ENCODE data around the gene TNFRSF6B.
A peak's percentile ranks its signal among the peaks of the same experiment; 100 is the strongest.

Gene TNFRSF6B

DNA sequence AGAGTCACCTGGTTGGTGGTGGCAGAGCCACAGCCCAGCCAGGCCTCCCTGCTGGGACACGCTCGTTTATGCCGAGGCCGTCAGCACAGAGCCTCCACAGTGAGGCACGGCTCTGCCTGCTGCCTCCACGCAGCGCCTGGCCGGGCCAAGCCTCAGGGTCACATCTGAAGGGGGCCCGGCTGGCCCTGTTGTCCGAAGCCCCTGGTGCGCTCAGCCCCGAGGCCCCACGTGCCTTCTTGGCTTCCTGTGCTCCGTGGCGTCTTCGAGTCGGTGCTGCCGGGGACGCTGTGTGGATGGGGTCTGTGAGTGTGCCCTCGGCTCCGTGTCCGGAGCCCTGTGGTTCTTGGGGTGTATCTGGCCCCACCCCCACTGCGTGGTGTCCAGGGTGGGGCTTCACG, 10.4 kb upstream of the TNFRSF6B start:
- no peak for DNase-seq (ENCODE audit: low read depth)

DNA sequence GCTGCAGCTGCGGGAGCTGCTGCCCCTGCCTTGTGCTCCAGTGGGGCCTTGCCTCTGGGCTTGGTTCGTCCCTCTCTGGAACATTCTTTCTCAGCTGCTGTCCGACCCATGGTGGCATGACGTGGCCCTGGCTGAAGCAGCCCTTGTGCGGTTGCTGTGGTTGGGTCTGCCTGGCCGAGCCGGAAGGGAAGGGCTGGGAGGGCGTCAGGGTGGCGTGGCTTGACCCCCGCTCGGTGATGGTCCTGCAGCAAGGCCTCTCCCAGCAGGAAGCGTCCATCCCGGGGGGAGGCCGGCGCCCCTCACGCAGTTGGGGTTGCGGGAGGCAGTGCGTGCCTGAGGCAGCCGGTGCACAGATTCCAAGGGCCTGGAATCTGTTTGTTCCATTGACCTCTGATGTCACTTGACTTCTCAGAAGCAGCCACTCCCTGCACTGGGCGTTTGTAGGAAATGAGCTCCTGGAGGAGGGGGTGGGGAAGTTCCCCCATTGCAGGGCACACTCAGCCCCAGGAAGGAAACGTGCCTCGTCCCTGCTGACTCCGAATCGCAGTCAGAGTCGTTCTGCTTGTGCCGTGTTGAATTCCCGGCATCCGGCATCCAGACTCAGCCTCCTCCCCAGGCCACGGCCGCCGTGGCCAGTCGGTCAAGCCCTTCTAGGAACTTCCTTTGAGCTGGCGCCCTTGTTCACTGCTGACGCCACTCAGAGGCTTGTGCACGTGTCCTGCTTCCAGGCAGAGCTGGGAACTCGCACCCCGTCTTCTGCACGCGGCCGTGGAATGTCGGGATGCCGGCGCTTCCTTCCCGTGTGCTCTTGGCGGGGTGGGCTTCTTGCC, 9.7 kb upstream of the TNFRSF6B start:
- DNase-seq (ENCODE audit: low read depth): peak; percentile 85

DNA sequence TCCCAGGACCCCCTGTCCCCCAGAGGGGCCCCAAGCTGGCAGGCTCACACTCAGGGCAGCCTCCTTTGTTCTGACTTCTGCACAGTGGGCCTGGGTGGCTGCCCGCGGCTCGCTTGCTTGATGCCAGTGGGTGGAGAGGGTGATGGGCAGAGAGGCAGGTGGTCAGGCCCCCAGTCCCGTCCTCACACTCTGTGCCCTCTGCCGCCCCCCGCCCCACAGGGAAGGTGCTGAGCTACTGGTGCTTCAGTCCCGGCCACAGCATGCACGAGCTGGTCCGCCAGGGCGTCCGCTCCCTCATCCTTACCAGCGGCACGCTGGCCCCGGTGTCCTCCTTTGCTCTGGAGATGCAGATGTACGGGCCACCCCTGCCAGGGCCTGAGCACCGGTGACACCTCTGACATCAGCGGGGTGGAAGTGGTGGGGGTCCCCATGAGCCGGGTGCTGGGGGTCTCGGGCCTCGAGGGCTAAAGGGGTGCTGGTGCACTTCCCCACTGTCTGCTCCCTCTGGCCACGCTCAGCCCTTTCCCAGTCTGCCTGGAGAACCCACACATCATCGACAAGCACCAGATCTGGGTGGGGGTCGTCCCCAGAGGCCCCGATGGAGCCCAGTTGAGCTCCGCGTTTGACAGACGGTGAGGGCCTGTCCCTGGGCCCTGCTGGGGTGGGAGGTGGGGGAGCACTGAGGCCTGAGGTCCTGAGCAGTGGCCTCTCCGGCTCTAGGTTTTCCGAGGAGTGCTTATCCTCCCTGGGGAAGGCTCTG, 8.9 kb upstream of the TNFRSF6B start:
- no peak for DNase-seq (ENCODE audit: low read depth)

DNA sequence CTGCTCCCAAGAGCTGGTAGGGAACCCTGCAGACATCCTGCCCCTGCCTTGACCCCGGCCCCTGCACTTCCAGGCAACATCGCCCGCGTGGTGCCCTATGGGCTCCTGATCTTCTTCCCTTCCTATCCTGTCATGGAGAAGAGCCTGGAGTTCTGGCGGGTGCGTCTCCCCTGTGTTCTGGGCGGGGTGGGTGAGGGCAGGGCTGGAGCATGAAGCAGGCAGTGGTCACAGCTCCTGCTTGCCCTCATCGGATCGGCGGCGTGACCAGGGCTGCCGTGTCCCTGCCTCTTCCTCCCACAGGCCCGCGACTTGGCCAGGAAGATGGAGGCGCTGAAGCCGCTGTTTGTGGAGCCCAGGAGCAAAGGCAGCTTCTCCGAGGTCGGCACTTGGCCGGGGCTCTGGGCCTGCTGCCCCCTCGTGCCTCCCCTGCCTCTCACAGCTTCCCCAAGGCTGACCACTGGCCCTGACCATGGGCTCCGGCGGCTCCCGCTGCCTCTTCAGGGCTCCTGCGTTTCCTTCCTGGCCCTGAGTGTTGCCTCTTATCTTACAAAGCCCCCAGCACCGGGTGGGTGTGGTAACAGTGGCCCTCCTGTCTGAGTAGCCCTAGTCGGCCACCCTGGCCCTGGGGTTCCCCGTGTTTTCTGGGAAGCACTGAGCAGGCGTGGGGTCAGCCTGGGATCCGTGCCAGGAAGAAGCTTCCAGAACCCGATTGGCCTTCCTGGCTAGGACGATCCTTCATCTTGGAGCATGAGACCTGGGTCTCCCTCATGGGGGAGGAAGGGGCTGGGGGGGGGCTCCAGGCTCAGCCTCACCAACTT, 8.0 kb upstream of the TNFRSF6B start:
- no peak for DNase-seq (ENCODE audit: low read depth)

DNA sequence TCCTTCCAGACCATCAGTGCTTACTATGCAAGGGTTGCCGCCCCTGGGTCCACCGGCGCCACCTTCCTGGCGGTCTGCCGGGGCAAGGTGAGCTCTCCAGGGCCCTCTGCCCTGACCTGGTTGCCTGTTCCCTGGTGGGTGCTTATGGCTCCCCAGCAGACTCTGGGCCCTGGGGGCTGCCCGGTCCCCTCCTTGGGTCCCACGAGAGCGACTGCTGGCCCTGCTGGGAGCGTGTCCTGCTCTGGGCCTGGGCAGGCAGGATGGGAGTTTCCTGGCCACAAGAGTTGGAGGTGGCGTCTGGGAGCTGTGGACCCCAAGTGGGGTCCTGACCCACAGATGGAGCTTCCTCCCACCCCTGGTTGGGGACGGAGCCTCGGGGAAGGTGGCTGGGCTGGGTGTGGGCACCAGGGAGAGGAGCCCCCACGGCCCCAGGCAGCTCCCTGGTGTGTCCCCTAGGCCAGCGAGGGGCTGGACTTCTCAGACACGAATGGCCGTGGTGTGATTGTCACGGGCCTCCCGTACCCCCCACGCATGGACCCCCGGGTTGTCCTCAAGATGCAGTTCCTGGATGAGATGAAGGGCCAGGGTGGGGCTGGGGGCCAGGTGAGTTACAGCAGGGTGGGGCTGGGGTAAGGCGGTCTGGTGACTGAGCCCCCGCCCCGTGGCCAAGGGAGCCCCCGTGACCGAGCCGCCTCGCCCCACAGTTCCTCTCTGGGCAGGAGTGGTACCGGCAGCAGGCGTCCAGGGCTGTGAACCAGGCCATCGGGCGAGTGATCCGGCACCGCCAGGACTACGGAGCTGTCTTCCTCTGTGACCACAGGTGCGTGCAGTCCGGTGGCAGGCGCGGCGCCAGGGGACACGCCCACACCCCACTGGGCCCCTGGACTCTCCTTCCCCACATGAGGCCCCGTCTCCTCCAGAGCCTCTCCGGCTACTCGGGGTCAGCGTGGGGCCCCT, 7.1 kb upstream of the TNFRSF6B start:
- no peak for DNase-seq (ENCODE audit: low read depth)

DNA sequence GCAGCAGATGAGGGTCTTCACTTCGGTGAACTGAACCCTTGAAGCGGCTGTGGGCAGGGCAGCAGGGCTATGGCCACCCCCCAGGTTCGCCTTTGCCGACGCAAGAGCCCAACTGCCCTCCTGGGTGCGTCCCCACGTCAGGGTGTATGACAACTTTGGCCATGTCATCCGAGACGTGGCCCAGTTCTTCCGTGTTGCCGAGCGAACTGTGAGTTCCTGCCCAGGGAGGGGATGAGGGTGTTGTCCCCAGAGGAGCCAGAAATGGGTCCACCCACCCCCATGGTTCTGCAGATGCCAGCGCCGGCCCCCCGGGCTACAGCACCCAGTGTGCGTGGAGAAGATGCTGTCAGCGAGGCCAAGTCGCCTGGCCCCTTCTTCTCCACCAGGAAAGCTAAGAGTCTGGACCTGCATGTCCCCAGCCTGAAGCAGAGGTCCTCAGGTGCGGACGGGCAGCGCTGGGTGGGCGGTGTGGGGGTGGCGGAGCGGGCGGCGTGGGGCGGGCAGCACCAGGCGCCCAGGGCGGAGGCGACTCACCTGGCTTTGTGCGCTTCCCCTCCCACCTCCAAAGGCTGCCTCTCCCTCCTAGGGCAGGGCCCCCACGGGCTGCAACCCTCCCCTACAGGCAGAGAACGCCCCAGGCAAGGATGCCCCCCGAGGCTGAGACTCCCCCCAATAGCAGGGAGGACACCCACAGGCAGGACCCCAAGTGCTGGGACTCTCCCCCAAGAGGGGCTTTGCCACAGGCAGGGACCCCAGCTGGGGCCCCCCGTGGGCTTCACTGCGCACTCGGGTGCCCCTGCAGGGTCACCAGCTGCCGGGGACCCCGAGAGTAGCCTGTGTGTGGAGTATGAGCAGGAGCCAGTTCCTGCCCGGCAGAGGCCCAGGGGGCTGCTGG, 6.2 kb upstream of the TNFRSF6B start:
- no peak for DNase-seq (ENCODE audit: low read depth)

DNA sequence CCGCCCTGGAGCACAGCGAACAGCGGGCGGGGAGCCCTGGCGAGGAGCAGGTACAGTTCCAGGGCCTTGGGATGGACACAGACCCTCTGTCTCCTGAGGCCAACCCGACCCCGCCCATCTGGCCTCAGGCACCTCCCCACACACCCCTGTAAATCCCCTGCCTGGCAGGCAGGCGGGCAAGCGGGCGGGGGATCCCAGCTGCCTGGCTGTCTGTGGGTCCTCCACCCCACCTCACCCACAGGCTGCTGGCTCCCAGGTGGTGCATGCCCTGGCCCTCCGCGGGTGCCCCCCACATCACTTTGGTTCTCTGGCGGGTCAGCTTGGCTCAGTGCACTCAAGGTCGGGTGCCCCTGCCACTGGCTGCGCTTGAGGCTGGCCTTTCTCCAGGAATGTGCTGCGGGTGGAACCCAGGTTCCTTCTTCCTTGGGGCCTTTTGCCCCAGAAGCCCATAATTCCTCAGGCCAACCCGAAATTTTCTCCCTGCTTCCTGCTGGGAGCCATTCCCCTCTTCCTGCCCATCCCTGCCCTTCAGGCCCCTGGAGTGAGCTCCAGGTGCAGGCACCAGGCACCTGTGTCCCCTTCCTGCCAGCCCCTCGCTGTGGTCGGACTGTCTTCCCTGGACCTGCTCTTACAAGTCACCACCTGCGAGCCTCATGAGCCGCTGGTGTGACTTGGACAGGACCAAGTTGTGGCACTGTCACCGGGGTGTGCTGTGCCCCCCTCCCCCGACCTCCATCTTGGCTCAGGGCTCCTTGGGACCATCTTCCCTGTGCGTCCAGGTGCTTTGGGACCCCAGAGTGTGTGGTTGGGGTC, 5.3 kb upstream of the TNFRSF6B start:
- DNase-seq (ENCODE audit: low read depth): no peak

DNA sequence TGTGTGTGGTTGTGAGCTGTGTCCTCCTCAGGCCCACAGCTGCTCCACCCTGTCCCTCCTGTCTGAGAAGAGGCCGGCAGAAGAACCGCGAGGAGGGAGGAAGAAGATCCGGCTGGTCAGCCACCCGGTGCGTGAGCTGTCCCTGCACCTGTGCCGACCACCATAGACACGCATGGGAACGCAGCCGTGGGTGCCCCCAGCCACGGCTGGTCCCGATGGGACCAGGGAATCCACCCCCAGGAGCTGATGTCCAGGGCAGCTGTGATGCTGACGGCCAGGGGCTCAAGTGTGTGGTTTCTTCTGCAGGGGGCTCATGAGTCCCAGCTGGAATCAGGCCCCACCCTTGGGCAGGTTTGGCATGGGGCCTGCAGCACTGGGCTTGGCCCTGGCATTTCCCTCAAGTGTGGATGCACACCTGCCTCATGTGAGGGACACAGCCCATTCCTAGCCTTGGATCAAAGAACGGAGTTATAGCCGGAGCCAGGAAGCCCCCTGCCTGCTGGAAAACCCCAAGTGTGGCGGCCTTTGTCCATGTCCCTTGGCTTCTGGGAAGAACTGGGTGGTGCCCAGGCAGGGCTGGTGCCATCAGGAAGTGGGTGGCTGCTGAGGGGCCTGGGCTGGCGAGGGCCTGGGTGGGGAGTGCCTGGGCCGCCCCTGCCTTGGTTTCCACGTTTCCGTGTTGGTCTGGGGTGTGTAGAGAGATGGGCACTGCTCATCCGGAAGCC, 4.6 kb upstream of the TNFRSF6B start:
- DNase-seq (ENCODE audit: low read depth): no peak

DNA sequence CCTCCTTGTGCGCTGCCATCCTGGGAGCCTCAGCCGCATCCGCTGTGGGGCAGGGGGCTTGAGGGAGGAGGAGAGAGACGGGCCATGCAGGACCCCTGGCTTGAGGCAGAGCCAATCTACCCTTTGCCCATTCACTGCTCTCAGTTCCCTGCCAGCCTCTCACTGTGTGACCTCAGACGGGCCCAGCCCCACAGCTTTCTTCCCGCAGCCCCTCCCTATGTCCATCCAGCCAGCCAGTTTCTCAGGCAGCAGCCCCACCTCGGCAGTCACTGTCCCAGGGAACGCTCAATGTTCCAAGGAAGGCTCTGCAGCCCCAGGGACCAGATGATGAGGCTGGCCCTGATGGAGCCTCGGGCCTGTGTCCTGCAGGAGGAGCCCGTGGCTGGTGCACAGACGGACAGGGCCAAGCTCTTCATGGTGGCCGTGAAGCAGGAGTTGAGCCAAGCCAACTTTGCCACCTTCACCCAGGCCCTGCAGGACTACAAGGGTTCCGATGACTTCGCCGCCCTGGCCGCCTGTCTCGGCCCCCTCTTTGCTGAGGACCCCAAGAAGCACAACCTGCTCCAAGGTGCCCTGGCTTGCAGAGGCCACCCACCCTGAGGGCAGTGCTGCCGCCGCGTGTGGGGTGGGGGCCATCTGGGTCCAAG, 3.9 kb upstream of the TNFRSF6B start:
- peak; percentile 43 for DNase-seq (ENCODE audit: low read depth)

DNA sequence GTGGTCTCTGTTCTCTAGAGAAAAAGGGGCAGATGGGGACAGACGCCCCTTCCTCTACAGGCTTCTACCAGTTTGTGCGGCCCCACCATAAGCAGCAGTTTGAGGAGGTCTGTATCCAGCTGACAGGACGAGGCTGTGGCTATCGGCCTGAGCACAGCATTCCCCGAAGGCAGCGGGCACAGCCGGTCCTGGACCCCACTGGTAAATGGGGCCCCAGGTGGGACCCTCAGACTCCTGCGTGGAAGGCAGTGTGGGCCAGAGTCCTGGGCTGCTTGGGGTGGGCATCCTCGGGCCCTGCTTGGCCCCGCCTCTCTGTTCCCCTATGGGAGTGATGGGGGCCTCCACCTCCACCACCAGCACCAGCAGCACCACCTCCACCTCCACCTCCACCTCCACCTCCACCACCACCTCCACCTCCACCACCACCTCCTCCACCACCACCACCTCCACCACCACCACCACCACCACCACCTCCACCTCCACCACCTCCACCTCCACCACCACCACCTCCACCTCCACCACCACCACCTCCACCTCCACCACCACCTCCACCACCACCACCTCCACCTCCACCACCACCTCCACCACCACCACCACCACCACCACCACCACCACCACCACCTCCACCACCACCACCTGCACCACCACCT, 3.2 kb upstream of the TNFRSF6B start:
- DNase-seq (ENCODE audit: low read depth): no peak

DNA sequence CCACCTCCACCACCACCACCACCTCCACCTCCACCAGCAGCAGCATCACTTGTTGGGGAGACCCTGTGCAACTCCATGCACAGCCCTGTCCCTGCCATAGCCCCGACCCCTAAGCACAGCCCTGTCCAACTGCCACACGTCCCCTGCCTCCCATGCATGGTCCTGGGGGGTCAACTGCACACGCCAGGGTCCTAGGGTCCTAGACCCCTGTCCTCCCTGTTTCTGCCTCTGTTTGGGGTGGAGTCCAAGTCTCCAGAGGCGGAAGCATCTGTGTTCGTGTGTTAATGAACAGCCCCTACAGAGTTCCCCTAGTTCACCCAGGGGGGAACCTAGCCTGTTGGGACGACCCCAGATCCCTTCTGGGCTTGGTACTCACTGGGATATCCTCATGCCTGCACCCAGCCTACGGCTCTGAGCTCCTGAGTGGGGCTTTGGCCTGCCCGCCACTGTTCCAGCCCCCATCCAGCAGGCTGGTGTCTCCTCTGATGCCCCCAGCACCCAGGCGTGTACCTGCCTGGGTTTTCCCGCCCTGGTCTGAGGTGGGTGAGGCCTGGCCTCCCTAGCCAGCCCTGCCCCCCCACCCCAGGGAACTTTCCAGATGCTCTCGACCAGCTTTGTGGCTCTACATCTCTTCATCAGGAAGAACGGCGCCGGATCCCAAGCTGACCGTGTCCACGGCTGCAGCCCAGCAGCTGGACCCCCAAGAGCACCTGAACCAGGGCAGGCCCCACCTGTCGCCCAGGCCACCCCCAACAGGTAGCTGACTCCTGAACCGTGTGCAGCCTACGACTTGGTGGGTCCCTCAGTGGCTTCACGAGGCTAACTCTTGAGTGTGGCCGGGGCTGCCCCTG, 2.5 kb upstream of the TNFRSF6B start:
- no peak for DNase-seq (ENCODE audit: low read depth)

DNA sequence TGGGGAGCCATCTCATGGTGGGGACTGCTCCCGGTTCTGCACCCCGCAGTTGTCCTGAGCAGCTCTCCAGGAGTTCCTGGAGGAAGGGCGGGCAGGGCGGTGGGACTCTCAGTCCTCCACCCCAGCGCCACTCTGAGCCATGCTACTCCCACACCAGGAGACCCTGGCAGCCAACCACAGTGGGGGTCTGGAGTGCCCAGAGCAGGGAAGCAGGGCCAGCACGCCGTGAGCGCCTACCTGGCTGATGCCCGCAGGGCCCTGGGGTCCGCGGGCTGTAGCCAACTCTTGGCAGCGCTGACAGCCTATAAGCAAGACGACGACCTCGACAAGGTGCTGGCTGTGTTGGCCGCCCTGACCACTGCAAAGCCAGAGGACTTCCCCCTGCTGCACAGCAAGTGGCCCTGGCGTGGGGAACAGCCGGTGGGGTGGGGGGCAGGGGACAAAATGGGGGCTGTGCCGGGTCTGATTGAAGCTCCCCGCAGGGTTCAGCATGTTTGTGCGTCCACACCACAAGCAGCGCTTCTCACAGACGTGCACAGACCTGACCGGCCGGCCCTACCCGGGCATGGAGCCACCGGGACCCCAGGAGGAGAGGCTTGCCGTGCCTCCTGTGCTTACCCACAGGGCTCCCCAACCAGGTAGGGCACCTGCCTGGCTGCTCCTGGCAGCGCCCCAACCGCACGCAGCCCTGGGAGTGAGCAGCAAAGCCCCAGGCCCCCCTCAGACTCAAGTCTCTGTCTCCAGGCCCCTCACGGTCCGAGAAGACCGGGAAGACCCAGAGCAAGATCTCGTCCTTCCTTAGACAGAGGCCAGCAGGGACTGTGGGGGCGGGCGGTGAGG, 1.6 kb upstream of the TNFRSF6B start:
- DNase-seq (ENCODE audit: low read depth): no peak

DNA sequence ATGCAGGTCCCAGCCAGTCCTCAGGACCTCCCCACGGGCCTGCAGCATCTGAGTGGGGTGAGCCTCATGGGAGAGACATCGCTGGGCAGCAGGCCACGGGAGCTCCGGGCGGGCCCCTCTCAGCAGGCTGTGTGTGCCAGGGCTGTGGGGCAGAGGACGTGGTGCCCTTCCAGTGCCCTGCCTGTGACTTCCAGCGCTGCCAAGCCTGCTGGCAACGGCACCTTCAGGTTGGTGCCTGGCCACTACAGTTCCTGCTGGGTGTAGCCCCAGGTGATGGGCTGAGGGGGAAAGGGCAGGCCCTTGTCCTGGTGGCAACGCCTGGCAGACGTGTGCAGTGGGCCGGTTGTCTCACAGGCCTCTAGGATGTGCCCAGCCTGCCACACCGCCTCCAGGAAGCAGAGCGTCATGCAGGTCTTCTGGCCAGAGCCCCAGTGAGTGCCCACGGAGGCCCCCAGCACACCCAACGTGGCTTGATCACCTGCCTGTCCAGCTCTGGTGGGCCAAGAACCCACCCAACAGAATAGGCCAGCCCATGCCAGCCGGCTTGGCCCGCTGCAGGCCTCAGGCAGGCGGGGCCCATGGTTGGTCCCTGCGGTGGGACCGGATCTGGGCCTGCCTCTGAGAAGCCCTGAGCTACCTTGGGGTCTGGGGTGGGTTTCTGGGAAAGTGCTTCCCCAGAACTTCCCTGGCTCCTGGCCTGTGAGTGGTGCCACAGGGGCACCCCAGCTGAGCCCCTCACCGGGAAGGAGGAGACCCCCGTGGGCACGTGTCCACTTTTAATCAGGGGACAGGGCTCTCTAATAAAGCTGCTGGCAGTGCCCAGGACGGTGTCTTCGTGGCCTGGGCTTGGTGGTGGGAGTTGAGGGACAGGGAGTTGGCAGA, 787 bp upstream of the TNFRSF6B start:
- DNase-seq (ENCODE audit: low read depth): no peak

DNA sequence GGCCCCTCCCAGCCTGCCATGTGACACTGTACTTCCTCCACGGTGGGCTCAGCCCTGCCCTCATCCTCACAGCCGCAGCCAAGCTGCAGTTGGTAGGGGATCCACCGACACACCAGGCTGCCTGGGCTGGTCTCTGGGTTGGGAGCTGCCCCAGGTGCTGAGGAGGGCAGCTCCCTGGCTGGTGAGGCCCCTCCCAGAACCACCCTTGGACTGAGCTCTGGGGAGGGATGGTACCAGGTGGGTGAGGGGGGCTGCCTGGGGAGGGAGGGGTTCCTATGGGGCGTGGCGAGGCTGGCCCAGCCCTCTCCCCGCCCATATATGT, 185 bp upstream of the TNFRSF6B start:
- DNase-seq (ENCODE audit: low read depth): peak; percentile 25

DNA sequence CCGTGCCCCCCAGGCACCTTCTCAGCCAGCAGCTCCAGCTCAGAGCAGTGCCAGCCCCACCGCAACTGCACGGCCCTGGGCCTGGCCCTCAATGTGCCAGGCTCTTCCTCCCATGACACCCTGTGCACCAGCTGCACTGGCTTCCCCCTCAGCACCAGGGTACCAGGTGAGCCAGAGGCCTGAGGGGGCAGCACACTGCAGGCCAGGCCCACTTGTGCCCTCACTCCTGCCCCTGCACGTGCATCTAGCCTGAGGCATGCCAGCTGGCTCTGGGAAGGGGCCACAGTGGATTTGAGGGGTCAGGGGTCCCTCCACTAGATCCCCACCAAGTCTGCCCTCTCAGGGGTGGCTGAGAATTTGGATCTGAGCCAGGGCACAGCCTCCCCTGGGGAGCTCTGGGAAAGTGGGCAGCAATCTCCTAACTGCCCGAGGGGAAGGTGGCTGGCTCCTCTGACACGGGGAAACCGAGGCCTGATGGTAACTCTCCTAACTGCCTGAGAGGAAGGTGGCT, 960 bp downstream of the TNFRSF6B start:
- no peak for DNase-seq (ENCODE audit: low read depth)

All from fibroblast of gingiva (primary cell).